C4-2B (cell line): ENCODE results near the gene PRKCZ.

Source experiments
- ZFX ChIP-seq: fragments of 450-650 bp; IDR thresholded peaks from 2 replicates; pipeline ENCODE4 v1.6.1; 2017
- TF ChIP-seq, protein P1 (sequence below): fragments of 450-650 bp; conservative IDR thresholded peaks from 2 replicates; pipeline ENCODE4 v1.5.1; 2017; ENCODE audit warnings: mild to moderate bottlenecking

DNA sequence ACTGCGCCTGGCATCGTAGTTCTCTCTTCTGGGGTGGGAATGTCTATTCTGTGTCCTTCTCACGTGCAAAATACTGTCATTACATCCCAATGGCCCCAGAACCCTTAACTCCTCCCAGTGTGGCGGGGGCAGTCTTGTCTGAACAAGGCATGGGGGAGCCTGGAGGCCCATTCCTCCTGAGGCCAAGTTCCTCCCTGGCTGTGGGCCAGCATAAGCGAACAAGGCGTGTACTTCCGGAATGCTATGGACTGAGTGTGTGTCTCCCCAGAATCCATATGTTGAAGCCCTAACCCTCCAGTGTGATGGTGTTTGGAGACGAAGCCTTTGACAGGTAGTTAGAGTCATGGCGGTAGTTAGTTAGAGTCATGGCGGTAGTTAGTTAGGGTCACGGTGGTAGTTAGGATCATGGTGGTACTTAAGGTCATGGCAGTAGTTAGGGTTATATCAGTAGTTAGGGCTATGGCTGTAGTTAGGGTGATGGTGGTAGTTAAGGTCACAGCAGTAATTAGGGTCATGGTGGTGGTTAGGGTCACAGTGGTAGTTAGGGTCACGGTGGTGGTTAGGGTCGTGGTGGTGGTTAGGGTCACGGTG, 71.0 kb downstream of the PRKCZ start:
- TF ChIP-seq, protein P1, sequence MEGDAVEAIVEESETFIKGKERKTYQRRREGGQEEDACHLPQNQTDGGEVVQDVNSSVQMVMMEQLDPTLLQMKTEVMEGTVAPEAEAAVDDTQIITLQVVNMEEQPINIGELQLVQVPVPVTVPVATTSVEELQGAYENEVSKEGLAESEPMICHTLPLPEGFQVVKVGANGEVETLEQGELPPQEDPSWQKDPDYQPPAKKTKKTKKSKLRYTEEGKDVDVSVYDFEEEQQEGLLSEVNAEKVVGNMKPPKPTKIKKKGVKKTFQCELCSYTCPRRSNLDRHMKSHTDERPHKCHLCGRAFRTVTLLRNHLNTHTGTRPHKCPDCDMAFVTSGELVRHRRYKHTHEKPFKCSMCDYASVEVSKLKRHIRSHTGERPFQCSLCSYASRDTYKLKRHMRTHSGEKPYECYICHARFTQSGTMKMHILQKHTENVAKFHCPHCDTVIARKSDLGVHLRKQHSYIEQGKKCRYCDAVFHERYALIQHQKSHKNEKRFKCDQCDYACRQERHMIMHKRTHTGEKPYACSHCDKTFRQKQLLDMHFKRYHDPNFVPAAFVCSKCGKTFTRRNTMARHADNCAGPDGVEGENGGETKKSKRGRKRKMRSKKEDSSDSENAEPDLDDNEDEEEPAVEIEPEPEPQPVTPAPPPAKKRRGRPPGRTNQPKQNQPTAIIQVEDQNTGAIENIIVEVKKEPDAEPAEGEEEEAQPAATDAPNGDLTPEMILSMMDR, result no peak
- TF ChIP-seq ZFX, result no peak
